Measurements from ENCODE around the gene GANAB. TPM values are rescaled to one million over a fixed set of nuclear protein-coding genes. Genes with fewer than 3 reads are reported as not detected.

The GANAB gene
- total RNA-seq, 1 donor from 2014 or later = 323 TPM

DNA sequence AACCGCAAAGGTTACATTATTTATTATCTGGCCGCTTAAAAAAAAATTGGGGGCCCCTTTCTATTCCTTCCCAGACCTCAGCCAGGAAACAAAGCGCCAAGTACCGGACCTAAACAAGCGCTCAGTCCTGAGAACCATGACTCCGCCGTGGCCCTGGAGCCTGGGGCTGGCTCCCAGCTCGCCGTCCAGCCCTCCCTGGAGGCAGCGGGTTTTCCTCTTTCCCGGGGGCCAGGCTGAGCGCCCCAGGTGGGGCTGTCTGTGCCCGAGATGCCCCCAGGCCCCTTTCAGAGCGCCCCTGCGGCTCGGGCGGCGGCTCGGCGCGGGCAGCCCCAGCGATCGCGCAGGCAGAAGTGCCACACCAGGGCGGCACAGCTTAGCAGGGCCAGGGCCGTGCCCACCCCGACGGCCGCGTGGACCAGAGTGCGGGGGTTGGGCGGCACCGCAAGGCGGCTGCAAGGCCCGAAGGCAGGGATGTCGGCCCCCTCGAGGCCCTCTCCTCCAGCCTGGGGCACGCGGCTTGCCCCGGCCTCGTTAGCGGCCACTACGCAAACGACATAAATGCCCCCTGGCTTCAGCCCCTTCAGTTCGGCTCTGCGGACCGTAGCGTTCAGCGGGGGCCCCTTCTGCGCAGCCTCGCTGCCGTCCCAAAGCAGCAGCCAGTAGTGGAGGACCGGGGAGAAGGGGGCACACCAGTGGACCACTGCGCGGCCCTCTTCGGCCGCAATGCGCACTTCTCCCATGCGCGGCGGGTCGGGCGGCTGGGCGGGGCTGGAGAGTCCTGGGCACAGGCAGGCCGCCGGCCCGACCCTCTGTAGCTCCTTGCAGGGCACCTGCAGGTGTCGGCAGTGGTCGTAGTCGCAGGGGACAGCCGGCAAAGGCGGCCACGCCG is 41.3 kb upstream of the GANAB start:
- Histone ChIP-seq H4K20me1 (ENCODE audit: insufficient read depth, low read length) (no peaks in the 10 kb centered on the region), H3K9me3 (ENCODE audit: insufficient read depth, low read depth, low read length) (no peaks in the 10 kb centered on the region), H3K4me2 (ENCODE audit: low read length) (peak overlapping the region; percentile 73), H3K4me3 (ENCODE audit: insufficient read depth, low read depth, low read length) (peak overlapping the region; percentile 33), H3K4me1 (ENCODE audit: insufficient read depth, low read length) (peaks cover 13% of the 10 kb centered on the region), H3K9ac (ENCODE audit: low read length) (peak overlapping the region; percentile 23), H3K36me3 (ENCODE audit: insufficient read depth, low read length) (peaks cover 10% of the 10 kb centered on the region), H2AFZ (ENCODE audit: low read depth, low read length) (peak overlapping the region; percentile 73), H3K27ac (ENCODE audit: low read depth, low read length) (no peak overlapping the region), H3K79me2 (ENCODE audit: insufficient read depth, low read length) (no peaks in the 10 kb centered on the region), H3K27me3 (ENCODE audit: insufficient read depth, low read length) (peaks cover 3% of the 10 kb centered on the region)
- Mint-ChIP-seq H3K27ac (ENCODE audit: unreplicated experiment) (no peak overlapping the region), H3K4me3 (ENCODE audit: unreplicated experiment) (no peak overlapping the region), H3K4me1 (ENCODE audit: low read depth, unreplicated experiment) (peaks cover 13% of the 10 kb centered on the region), H3K36me3 (ENCODE audit: low read depth, unreplicated experiment) (peaks cover 3% of the 10 kb centered on the region), H3K27me3 (ENCODE audit: low read depth, unreplicated experiment) (no peaks in the 10 kb centered on the region), H3K9me3 (ENCODE audit: unreplicated experiment) (no peaks in the 10 kb centered on the region)
- TF ChIP-seq EZH2 (IDR thresholded peaks at IDR 0.05; ENCODE audit: insufficient read depth, low read length) (peak; percentile 66), CTCF (IDR thresholded peaks at IDR 0.05; ENCODE audit: insufficient read depth, low read depth, low read length) (no peak)
- FAIRE-seq (no peak), DNase-seq (ENCODE audit: low read depth) (no peak)

GRCh38 chr11:62682518-62682917 is 36.1 kb upstream of the GANAB start:
- H3K27ac Mint-ChIP-seq (ENCODE audit: unreplicated experiment) = no peak overlapping the region

More at GRCh38 chr11:62682518-62682917, 36.1 kb upstream of the GANAB start:
- no peak overlapping the region for H3K4me2 ChIP-seq (ENCODE audit: low read length)
- H2AFZ ChIP-seq (ENCODE audit: low read depth, low read length) = no peak overlapping the region
- FAIRE-seq (no peak), DNase-seq (ENCODE audit: low read depth) (no peak)
- peaks cover 4% of the 10 kb centered on the region for H4K20me1 ChIP-seq (ENCODE audit: insufficient read depth, low read length)
- peaks cover 12% of the 10 kb centered on the region for H3K4me1 Mint-ChIP-seq (ENCODE audit: low read depth, unreplicated experiment)
- H3K27me3 Mint-ChIP-seq (ENCODE audit: low read depth, unreplicated experiment) = no peaks in the 10 kb centered on the region
- peaks cover 16% of the 10 kb centered on the region for H3K4me1 ChIP-seq (ENCODE audit: insufficient read depth, low read length)
- TF ChIP-seq EZH2 (IDR thresholded peaks at IDR 0.05; ENCODE audit: insufficient read depth, low read length) (no peak), CTCF (IDR thresholded peaks at IDR 0.05; ENCODE audit: insufficient read depth, low read depth, low read length) (no peak)
- peaks cover 3% of the 10 kb centered on the region for H3K27me3 ChIP-seq (ENCODE audit: insufficient read depth, low read length)
- no peaks in the 10 kb centered on the region for H3K9me3 Mint-ChIP-seq (ENCODE audit: unreplicated experiment)
- H3K4me3 Mint-ChIP-seq (ENCODE audit: unreplicated experiment) = no peak overlapping the region
- H3K36me3 Mint-ChIP-seq (ENCODE audit: low read depth, unreplicated experiment) = peaks cover 5% of the 10 kb centered on the region
- H3K36me3 ChIP-seq (ENCODE audit: insufficient read depth, low read length) = peaks cover 2% of the 10 kb centered on the region
- peaks cover 19% of the 10 kb centered on the region for H3K79me2 ChIP-seq (ENCODE audit: insufficient read depth, low read length)
- H3K9ac ChIP-seq (ENCODE audit: low read length) = no peak overlapping the region
- no peaks in the 10 kb centered on the region for H3K9me3 ChIP-seq (ENCODE audit: insufficient read depth, low read depth, low read length)
- H3K4me3 ChIP-seq (ENCODE audit: insufficient read depth, low read depth, low read length) = no peak overlapping the region
- no peak overlapping the region for H3K27ac ChIP-seq (ENCODE audit: low read depth, low read length)
